ENCODE results near the gene LRFN4. TPM values are rescaled to one million over a fixed set of nuclear protein-coding genes. Genes with fewer than 3 reads are reported as not detected.
"Not testable (repeated sequence)": the region's sequence is repeated elsewhere in the genome, so short reads cannot be mapped to it uniquely, and the experiment has no call there.

The LRFN4 gene
- total RNA-seq, 1 donor from 2014 or later = 33.7 TPM

DNA sequence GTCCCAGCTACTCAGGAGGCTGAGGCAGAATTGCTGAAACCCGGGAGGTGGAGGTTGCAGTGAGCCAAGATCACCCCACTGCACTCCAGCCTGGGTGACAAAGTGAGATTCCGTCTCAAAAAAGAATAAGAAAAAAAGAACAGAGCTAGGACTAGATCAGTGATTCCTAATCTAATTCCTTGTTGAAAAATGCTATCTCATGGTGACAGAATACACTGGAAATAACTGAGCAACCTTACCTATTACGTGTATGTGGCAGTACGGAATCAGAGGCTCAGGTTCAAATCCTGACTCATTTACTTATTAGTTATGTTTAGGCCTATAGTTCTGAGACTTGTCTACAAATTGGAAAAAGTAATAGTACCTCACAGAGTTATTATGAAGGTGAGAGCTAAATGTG, 33.2 kb upstream of the LRFN4 start:
- Mint-ChIP-seq H3K27me3 (ENCODE audit: low read depth, unreplicated experiment) (no peaks in the 10 kb centered on the region), H3K36me3 (ENCODE audit: low read depth, unreplicated experiment) (peaks cover 2% of the 10 kb centered on the region), H3K4me1 (ENCODE audit: low read depth, unreplicated experiment) (peaks cover 14% of the 10 kb centered on the region), H3K4me3 (ENCODE audit: unreplicated experiment) (no peak overlapping the region), H3K9me3 (ENCODE audit: unreplicated experiment) (no peaks in the 10 kb centered on the region), H3K27ac (ENCODE audit: unreplicated experiment) (no peak overlapping the region)
- Histone ChIP-seq H3K27me3 (ENCODE audit: insufficient read depth, low read length) (no peaks in the 10 kb centered on the region), H2AFZ (ENCODE audit: low read depth, low read length) (no peak overlapping the region), H4K20me1 (ENCODE audit: insufficient read depth, low read length) (no peaks in the 10 kb centered on the region), H3K4me2 (ENCODE audit: low read length) (no peak overlapping the region), H3K27ac (ENCODE audit: low read depth, low read length) (no peak overlapping the region), H3K4me3 (ENCODE audit: insufficient read depth, low read depth, low read length) (no peak overlapping the region), H3K9me3 (ENCODE audit: insufficient read depth, low read depth, low read length) (no peaks in the 10 kb centered on the region), H3K4me1 (ENCODE audit: insufficient read depth, low read length) (no peaks in the 10 kb centered on the region), H3K79me2 (ENCODE audit: insufficient read depth, low read length) (no peaks in the 10 kb centered on the region), H3K9ac (ENCODE audit: low read length) (no peak overlapping the region), H3K36me3 (ENCODE audit: insufficient read depth, low read length) (no peaks in the 10 kb centered on the region)
- no peak for TF ChIP-seq EZH2 (IDR thresholded peaks at IDR 0.05; ENCODE audit: insufficient read depth, low read length)
- TF ChIP-seq, protein P1, sequence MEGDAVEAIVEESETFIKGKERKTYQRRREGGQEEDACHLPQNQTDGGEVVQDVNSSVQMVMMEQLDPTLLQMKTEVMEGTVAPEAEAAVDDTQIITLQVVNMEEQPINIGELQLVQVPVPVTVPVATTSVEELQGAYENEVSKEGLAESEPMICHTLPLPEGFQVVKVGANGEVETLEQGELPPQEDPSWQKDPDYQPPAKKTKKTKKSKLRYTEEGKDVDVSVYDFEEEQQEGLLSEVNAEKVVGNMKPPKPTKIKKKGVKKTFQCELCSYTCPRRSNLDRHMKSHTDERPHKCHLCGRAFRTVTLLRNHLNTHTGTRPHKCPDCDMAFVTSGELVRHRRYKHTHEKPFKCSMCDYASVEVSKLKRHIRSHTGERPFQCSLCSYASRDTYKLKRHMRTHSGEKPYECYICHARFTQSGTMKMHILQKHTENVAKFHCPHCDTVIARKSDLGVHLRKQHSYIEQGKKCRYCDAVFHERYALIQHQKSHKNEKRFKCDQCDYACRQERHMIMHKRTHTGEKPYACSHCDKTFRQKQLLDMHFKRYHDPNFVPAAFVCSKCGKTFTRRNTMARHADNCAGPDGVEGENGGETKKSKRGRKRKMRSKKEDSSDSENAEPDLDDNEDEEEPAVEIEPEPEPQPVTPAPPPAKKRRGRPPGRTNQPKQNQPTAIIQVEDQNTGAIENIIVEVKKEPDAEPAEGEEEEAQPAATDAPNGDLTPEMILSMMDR (IDR thresholded peaks at IDR 0.05; ENCODE audit: insufficient read depth, low read depth, low read length) = no peak
- no peak for DNase-seq (ENCODE audit: low read depth)
- FAIRE-seq = no peak

DNA sequence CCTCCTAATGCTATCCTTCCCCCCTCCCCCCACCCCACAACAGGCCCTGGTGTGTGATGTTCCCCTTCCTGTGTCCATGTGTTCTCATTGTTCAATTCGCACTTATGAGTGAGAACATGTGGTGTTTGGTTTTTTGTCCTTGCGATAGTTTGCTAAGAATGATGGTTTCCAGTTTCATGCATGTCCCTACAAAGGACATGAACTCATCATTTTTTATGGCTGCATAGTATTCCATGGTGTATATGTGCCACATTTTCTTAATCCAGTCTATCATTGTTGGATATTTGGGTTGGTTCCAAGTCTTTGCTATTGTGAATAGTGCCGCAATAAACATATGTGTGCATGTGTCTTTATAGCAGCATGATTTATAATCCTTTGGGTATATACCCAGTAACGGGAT, 32.3 kb upstream of the LRFN4 start:
- H3K36me3 ChIP-seq (ENCODE audit: insufficient read depth, low read length); DNase-seq (ENCODE audit: low read depth); FAIRE-seq; H3K9me3 ChIP-seq (ENCODE audit: insufficient read depth, low read depth, low read length); H2AFZ ChIP-seq (ENCODE audit: low read depth, low read length); H3K36me3 Mint-ChIP-seq (ENCODE audit: low read depth, unreplicated experiment); H3K27me3 ChIP-seq (ENCODE audit: insufficient read depth, low read length); H3K9me3 Mint-ChIP-seq (ENCODE audit: unreplicated experiment); H3K4me2 ChIP-seq (ENCODE audit: low read length); H4K20me1 ChIP-seq (ENCODE audit: insufficient read depth, low read length); H3K4me1 Mint-ChIP-seq (ENCODE audit: low read depth, unreplicated experiment); H3K27ac Mint-ChIP-seq (ENCODE audit: unreplicated experiment); H3K4me1 ChIP-seq (ENCODE audit: insufficient read depth, low read length); H3K4me3 ChIP-seq (ENCODE audit: insufficient read depth, low read depth, low read length); H3K9ac ChIP-seq (ENCODE audit: low read length); H3K27me3 Mint-ChIP-seq (ENCODE audit: low read depth, unreplicated experiment); H3K4me3 Mint-ChIP-seq (ENCODE audit: unreplicated experiment); H3K79me2 ChIP-seq (ENCODE audit: insufficient read depth, low read length); H3K27ac ChIP-seq (ENCODE audit: low read depth, low read length): not testable (repeated sequence)

DNA sequence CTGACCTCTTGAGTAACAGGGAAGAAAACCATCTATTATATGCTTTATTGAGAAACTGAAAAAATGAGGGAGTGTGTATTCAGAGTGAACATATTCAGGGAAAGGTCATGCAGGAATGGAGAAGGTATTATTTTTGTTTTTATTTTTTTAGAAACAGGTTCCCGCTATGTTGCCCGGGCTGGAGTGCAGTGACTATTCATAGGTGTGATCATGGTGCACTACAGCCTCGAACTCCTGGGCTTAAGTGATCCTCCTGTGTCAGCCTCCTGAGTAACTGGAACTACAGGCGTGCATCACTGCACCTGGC, 22.4 kb upstream of the LRFN4 start:
- DNase-seq (ENCODE audit: low read depth) = no peak
- Histone ChIP-seq H3K4me3 (ENCODE audit: insufficient read depth, low read depth, low read length) (no peak overlapping the region), H2AFZ (ENCODE audit: low read depth, low read length) (no peak overlapping the region), H3K9ac (ENCODE audit: low read length) (no peak overlapping the region), H4K20me1 (ENCODE audit: insufficient read depth, low read length) (peaks cover 3% of the 10 kb centered on the region), H3K27me3 (ENCODE audit: insufficient read depth, low read length) (no peaks in the 10 kb centered on the region), H3K27ac (ENCODE audit: low read depth, low read length) (no peak overlapping the region), H3K36me3 (ENCODE audit: insufficient read depth, low read length) (no peaks in the 10 kb centered on the region), H3K4me1 (ENCODE audit: insufficient read depth, low read length) (no peaks in the 10 kb centered on the region), H3K79me2 (ENCODE audit: insufficient read depth, low read length) (no peaks in the 10 kb centered on the region), H3K9me3 (ENCODE audit: insufficient read depth, low read depth, low read length) (no peaks in the 10 kb centered on the region), H3K4me2 (ENCODE audit: low read length) (no peak overlapping the region)
- peaks cover 4% of the 10 kb centered on the region for H3K4me1 Mint-ChIP-seq (ENCODE audit: low read depth, unreplicated experiment)
- H3K9me3 Mint-ChIP-seq (ENCODE audit: unreplicated experiment) = no peaks in the 10 kb centered on the region
- no peaks in the 10 kb centered on the region for H3K27me3 Mint-ChIP-seq (ENCODE audit: low read depth, unreplicated experiment)
- no peaks in the 10 kb centered on the region for H3K36me3 Mint-ChIP-seq (ENCODE audit: low read depth, unreplicated experiment)
- FAIRE-seq = no peak
- H3K4me3 Mint-ChIP-seq (ENCODE audit: unreplicated experiment) = no peak overlapping the region
- H3K27ac Mint-ChIP-seq (ENCODE audit: unreplicated experiment) = no peak overlapping the region
- TF ChIP-seq EZH2 (IDR thresholded peaks at IDR 0.05; ENCODE audit: insufficient read depth, low read length) = no peak
- TF ChIP-seq, protein P1 (IDR thresholded peaks at IDR 0.05; ENCODE audit: insufficient read depth, low read depth, low read length) = no peak

Measured in astrocyte (in vitro differentiated cells and primary cell).